GM21390 (cell line): ENCODE results near the gene NKX2-3.

Source experiments
- ATAC-seq: cut with Tn5 transposase; IDR thresholded peaks from one replicate; pipeline ENCODE4 v1.9.1; 2021; ENCODE audit not compliant: unreplicated experiment

Gene NKX2-3

DNA sequence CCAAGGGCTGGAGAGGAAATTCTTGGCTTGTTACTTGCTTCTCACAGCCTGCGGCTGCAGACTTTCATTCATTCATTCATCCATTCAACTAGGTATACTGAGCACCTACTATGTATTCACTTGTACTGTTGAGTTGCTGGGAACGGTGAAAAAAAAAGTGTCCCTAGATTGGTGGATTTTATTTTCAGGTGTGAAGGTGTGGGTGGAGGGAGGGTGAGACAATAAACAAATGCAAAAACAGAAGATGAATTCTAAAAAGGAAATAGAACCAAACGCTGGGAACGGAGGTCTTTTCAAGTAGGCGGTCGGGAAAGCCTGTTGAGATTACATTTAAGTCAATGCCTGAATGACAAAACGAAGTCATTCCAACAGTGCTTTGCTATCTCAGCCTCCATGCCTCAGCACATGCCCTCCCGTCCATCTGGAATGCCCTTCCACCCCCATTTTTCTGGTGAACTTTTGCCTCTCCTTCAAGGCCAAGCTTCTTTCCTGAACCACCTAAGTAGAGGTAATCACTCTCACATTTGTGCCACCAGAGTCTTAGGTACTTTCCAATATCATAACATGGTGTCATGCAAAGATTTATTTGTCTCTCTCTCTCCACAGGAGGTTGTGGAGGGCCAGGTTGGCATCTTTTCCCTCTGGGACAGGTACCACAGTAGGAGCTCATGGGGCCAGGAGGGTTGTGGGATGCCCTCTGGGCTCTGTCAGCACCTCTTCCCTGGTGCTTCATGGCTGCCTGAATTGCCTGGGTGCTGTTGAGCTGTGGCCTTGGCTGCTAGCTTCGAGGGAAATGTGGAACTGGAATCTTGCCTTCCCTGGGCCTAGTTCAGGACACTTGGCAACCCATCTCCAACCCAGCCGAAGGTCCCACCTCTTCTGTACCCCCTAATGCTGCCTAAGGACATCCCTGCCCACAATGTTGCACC lies 5.5 kb downstream of the NKX2-3 start:
- ATAC-seq: no peak

- ATAC-seq: no peak
Observed at GRCh38 chr10:99539120-99539519, 6.4 kb downstream of the NKX2-3 start.

GRCh38 chr10:99539820-99540219 lies 7.1 kb downstream of the NKX2-3 start:
- ATAC-seq: no peak

- ATAC-seq: no peak
Observed at GRCh38 chr10:99540306-99540656, 7.5 kb downstream of the NKX2-3 start.

DNA sequence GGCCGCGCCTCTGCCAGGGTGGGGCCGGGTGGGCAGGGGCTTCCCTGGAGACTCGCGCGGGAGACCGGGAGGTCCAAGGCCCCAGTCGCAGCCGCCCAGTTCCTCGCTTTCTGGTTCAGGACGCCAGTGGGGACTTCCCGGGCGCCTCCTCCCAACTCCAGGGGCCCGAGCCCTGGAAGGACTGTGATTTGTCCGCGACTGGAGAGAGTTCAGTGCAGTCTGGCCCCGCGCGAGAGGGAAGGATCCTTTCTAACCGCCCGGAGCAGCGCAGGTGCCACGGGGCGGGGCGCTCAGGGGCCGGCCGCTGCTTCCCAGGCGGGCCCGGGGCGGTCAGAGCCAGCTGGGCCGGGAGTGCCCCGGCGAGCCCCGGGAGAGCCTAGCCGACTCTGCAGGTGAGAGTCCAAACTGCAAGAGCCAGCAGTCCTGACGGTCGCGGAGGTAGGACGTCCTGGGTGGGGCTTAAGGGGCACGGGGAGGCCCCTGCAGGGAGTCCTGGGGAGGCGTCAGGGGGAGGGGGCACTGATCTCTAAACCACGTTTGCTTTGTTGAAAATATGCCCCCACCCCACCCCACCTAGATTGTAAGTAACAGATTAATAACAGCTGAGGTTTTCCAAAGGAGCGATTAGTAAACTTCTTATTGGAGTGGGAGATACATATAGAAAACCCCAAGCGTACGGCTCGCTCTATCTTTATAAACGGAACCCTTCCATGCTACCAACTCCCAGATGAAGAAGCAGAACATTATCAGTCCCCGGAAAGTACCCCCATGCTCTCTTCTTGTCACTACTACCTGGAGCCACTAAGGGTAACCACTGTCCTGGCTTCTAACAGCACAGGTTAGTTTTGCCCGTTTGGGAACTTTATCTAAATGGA lies 8.2 kb downstream of the NKX2-3 start:
- ATAC-seq: no peak

GRCh38 chr10:99544322-99544721 lies 11.6 kb downstream of the NKX2-3 start:
- ATAC-seq: no peak

DNA sequence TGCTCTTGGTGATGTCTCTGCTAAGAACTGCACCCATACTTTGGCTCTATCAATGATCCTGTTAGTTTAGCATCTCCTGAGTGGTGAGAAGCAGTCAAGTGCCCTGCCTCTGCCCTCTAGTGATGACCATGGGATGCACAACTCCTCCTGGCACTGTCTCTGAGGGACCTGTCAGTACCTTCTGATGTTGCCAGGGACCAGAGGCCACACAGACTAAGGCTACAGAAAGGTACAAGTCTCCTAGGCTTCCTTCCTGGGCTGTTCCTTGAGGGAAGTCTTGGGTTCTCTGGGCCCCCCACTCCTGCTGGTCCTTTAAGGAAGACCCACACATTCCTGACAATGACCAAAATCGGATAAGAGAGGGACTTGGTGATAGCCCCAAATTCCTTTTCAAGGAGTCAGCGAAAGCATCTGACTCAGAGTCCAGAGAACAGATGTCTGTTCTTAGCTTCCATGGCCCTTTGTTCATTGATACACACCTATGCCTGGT lies 15.3 kb downstream of the NKX2-3 start:
- no peak for ATAC-seq

GRCh38 chr10:99551158-99551557 lies 18.4 kb downstream of the NKX2-3 start:
- no peak for ATAC-seq

GRCh38 chr10:99551616-99552015 lies 18.9 kb downstream of the NKX2-3 start:
- no peak for ATAC-seq

GRCh38 chr10:99555371-99555770 lies 22.6 kb downstream of the NKX2-3 start:
- no peak for ATAC-seq

GRCh38 chr10:99555825-99556523 lies 23.2 kb downstream of the NKX2-3 start:
- peak; percentile 95 for ATAC-seq

- no peak for ATAC-seq
Observed at GRCh38 chr10:99557044-99557443, 24.3 kb downstream of the NKX2-3 start.

DNA sequence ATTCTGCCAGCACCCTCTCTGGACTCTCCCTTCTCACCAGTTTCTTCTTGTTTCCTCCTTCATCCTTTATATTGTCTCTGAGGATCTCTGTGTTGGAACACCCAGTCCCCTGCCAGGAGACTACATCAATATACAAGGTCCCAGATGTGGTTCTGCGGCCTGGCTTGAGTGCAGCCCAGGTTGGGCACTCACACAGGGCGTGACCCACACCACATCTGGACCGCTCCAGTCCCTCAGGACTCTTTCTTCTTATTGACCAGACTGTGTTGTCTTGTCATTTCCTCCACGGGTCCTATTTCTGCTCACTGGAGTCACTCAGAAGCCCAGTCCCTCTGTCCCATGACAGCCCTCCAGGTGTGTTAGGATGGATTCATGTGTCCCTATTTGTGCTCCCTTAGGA lies 26.0 kb downstream of the NKX2-3 start:
- ATAC-seq: no peak

DNA sequence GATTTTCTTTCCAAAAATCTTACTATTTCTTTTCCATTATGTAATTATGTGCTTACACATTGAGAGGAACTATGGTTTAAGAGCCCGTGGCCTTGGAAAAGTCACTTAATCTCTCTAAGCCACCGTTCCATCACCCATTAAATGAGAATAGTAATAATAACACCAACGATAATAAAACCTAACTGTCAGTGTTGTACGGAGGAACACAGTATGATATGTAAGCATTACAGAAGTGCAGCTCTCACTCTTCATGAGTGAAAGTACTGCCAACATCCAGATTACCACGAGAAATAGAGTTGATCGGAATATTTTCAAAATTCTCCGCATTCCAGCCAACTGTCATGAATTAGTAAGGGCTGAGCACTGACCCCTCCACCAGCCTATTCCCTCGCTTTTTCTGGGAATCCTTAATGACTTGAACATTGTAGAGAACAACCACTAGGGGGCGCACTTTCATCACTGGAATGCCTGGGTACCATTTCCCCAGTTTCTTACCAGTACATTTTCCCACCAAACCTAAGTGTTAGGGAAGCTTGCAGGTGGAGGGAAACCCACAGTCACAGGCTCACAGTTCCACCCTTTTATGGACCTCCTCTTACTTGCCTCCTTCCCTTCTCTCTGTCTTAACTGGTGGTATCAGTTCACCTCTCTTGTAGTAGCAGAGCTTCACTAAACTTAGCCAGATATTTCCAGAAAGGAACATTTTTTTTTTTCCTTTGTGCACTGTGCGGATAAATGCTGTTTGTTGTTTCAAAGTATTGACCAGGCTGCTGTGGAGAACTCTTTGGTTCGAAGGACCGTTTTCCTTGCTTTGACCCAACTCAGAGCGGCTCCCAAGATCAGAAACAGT lies 27.8 kb downstream of the NKX2-3 start:
- no peak for ATAC-seq

- ATAC-seq: no peak
Observed at GRCh38 chr10:99562631-99563030, 29.9 kb downstream of the NKX2-3 start.

DNA sequence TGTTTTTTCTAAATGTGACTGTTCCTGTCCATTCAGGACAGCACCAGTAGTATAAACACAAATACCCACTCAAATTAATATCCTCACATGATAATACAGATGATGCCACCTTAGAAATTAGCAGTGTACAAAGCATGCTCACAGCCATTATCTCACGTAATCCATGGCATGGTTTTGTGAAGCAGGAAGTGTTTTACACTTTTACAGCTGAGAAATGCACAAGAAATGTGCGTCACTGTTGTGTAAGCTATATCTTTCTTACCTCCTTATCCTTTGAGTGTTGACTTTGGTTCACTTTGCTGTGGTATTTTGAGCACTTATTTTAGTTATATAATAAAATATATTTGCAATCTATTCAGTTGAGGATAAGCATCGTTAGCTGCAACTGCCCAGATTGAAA lies 31.6 kb downstream of the NKX2-3 start:
- no peak for ATAC-seq

GRCh38 chr10:99565166-99565565 lies 32.4 kb downstream of the NKX2-3 start:
- no peak for ATAC-seq

DNA sequence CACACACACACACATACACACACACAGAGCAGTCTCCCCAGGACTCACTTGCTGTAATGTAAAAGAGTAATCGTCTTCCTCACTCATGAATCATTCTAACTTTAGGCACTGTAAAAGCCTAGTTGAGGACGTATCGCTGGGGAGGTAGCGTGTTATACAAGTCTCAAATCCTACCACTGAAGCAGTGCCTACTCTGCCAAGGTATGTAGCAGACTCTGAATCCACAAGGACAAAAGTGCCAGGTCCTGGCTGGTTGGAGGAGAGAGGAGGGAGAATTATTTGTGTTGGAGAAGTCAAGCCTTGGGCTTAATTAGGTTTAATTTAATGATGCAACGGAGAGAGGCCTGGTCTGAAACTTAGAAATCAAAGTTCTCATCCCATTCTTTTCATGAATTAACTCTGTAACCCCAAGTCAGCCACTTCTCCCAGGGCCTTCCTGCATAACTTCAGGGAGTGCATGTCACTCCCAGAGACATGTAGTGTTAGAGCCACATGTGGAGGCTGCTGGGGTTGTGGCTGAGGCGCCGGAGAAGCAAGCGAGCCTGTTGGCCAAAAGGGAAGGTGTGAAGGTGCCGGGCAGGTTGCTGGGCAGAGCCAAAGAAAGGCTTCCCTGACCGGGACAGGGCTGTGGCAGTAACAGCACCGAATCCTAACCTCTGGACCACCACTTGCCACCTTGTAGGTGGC lies 36.7 kb downstream of the NKX2-3 start:
- no peak for ATAC-seq

- no peak for ATAC-seq
Observed at GRCh38 chr10:99569961-99570360, 37.2 kb downstream of the NKX2-3 start.

DNA sequence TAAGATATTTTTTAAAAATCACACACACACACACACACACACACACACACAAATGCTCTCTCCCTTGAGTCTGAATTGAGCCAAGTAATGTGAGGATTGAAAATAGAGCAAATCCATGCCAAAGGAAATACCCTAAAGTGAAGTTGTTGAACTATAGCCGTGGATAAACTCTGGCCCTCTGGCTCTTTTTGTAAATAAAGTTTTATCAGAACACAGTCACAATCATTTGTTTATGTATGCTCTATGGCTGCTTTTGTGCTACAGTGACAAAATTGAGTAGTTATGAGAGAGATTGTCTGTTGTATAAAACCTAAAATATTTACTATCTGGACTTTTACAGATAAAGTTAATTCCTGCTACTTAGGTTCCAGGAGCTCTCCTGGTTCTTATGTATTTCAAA lies 39.1 kb downstream of the NKX2-3 start:
- no peak for ATAC-seq
